Naive thymus-derived CD4-positive, alpha-beta T cell (primary cell): ENCODE data around the gene AP4S1. TPM values are rescaled to one million over a fixed set of nuclear protein-coding genes. Genes with fewer than 3 reads are reported as not detected.
A peak's percentile ranks its signal among the peaks of the same experiment; 100 is the strongest.

Experiments
- ATAC-seq: fragments of 150-1000 bp; cut with Tn5 transposase; 2 replicates; pipeline ENCODE4 v1.10.0; 2021; ENCODE audit warnings: mild to moderate bottlenecking, moderate library complexity
- CTCF ChIA-PET: fragments of 350-600 bp; sonication (Branson Sonifier 250); formaldehyde crosslinking; loops from one replicate; lab custom pipeline; 2021; ENCODE audit warnings: antibody characterized with exemption; lab: Charles Lee
- POLR2A ChIA-PET: fragments of 350-600 bp; sonication (Branson Sonifier 250); formaldehyde crosslinking; loops from one replicate; lab custom pipeline; 2021; ENCODE audit warnings: antibody characterized with exemption, inconsistent platforms; lab: Charles Lee
- DNase-seq, 9 donors: peaks; one replicate each; pipeline versions ENCODE4 v3.0.0 to v3.0.0-alpha.2; 2020 to 2022; ENCODE audit warnings: mixed read lengths in 1 of 9
- H3K27ac ChIP-seq: one replicate; pipeline ENCODE4 v1.7.0; 2013; ENCODE audit warnings: mild to moderate bottlenecking, low read depth, low read length, moderate library complexity
- H3K27me3 ChIP-seq, 2 donors: one replicate each; pipeline ENCODE4 v1.7.0; 2013; ENCODE audit warnings: low read length in 2 of 2, mild to moderate bottlenecking in 2 of 2, moderate library complexity in 2 of 2; ENCODE audit not compliant: control insufficient read depth in 2 of 2, insufficient read depth in 2 of 2
- H3K36me3 ChIP-seq, 3 experiments: 1 replicate in 2 of 3; 2 replicates in 1 of 3; pipeline ENCODE4 v1.7.0; 2013; ENCODE audit warnings: low read length in 3 of 3, mild to moderate bottlenecking in 3 of 3, moderate library complexity in 1 of 3; ENCODE audit not compliant: insufficient read depth in 3 of 3, control insufficient read depth in 2 of 3
- H3K4me1 ChIP-seq, 2 donors: one replicate each; pipeline ENCODE4 v1.7.0; 2013; ENCODE audit warnings: low read length in 2 of 2, mild to moderate bottlenecking in 2 of 2, moderate library complexity in 1 of 2; ENCODE audit not compliant: control insufficient read depth in 2 of 2, insufficient read depth in 2 of 2
- H3K4me3 ChIP-seq: 2 replicates; pipeline ENCODE4 v1.7.0; 2013; ENCODE audit warnings: mild to moderate bottlenecking, low read length
- H3K9me3 ChIP-seq, 3 experiments: 1 replicate in 2 of 3; 2 replicates in 1 of 3; pipeline ENCODE4 v1.7.0; 2013; ENCODE audit warnings: low read length in 3 of 3; ENCODE audit not compliant: control insufficient read depth in 2 of 3
- H3K27ac Mint-ChIP-seq, 9 donors: one replicate each; pipeline ENCODE4 v1.8.0; 2020 to 2022; ENCODE audit warnings: mixed read lengths in 9 of 9, mild to moderate bottlenecking in 8 of 9, moderate library complexity in 5 of 9, inconsistent platforms in 2 of 9
- H3K27me3 Mint-ChIP-seq, 5 donors: one replicate each; pipeline ENCODE4 v1.8.0; 2021 to 2022; ENCODE audit warnings: mixed read lengths in 5 of 5, mild to moderate bottlenecking in 1 of 5
- H3K36me3 Mint-ChIP-seq, 5 donors: one replicate each; pipeline ENCODE4 v1.8.0; 2020 to 2022; ENCODE audit warnings: mixed read lengths in 5 of 5, mild to moderate bottlenecking in 3 of 5, inconsistent platforms in 1 of 5
- H3K4me1 Mint-ChIP-seq, 7 donors: one replicate each; pipeline ENCODE4 v1.8.0; 2020 to 2022; ENCODE audit warnings: mixed read lengths in 7 of 7, mild to moderate bottlenecking in 3 of 7, inconsistent platforms in 1 of 7
- H3K4me3 Mint-ChIP-seq, 10 donors: one replicate each; pipeline ENCODE4 v1.8.0; 2020 to 2022; ENCODE audit warnings: mild to moderate bottlenecking in 10 of 10, mixed read lengths in 10 of 10, moderate library complexity in 6 of 10, inconsistent platforms in 2 of 10
- H3K9me3 Mint-ChIP-seq, 11 donors: one replicate each; pipeline ENCODE4 v1.8.0; 2020 to 2022; ENCODE audit warnings: mixed read lengths in 11 of 11, mild to moderate bottlenecking in 4 of 11, inconsistent platforms in 1 of 11, moderate library complexity in 1 of 11
- intact Hi-C, 2 donors: fragments of 100-400 bp; cut with micrococcal nuclease; formaldehyde crosslinking; loops; one replicate each; pipeline ENCODE4 v1.15.1; 2023
- polyA plus RNA-seq, 2 donors: library from polyadenylated mRNA; unstranded; fragments of 300-500 nt; fragmentation: Illumina TruSeq; gene quantifications; one replicate each; pipeline ENCODE4 v1.2.3, GENCODE V29; 2021
- total RNA-seq, 6 experiments: library from RNA in 5 of 6; stranded (reverse) in 5 of 6; gene quantifications; 1 replicate in 5 of 6; 2 replicates in 1 of 6; pipeline ENCODE4 v1.2.3 and lab custom pipeline; 2021 to 2026

AP4S1 gene
- total and polyA plus RNA-seq, 7 experiments from 2014 or later, result 7.9 to 22.0 (median 11.6) TPM

GRCh38 chr14:31124197-31124596 lies 98.7 kb downstream of the AP4S1 start:
- ATAC-seq (peak; percentile 81), DNase-seq (peak in 7 of 9 donors; percentile 46 to 83 (median 76))
- POLR2A ChIA-PET, result interaction anchor here (0.6 to 2.0 kb wide), 3 partner anchors 33 to 99 kb away, joined by 3 to 9 read pairs (median 5); partner anchors contain the start of gene HECTD1
- peak overlapping the region in 9 of 10 donors; percentile 37 to 67 (median 61) for H3K4me3 Mint-ChIP-seq
- CTCF ChIA-PET, result interaction anchor here (0.6 kb wide), 1 partner anchor 177 kb away, joined by 4 read pairs; no protein-coding TSS in a partner anchor
- H3K27me3 Mint-ChIP-seq, result peaks cover 0 to 2% (median 0%) of the 10 kb centered on the region in 5 donors
- peaks cover 9 to 30% of the 10 kb centered on the region in 2 donors for H3K4me1 ChIP-seq
- no peak overlapping the region for H3K27ac ChIP-seq
- H3K9me3 Mint-ChIP-seq, result peaks cover 0 to 2% (median 0%) of the 10 kb centered on the region in 11 donors
- H3K4me3 ChIP-seq, result no peak overlapping the region
- intact Hi-C loops, result loop anchor here (1.0 to 10.0 kb wide), 5 partner anchors 8 to 499 kb away; partner anchors contain the start of genes HECTD1 (in 1 of the 2), SCFD1 (in 1 of the 2) and STRN3 (in 1 of the 2)
- peaks cover 18 to 47% (median 37%) of the 10 kb centered on the region in 7 donors for H3K4me1 Mint-ChIP-seq
- H3K27me3 ChIP-seq, result no peaks in the 10 kb centered on the region
- H3K36me3 Mint-ChIP-seq, result peaks cover 12 to 48% (median 39%) of the 10 kb centered on the region in 5 donors
- H3K36me3 ChIP-seq, result peaks cover 25 to 47% (median 31%) of the 10 kb centered on the region in 3 experiments
- H3K27ac Mint-ChIP-seq, result peak overlapping the region; percentile 5 to 82 (median 66)
- no peaks in the 10 kb centered on the region for H3K9me3 ChIP-seq

- ATAC-seq, result no peak
- Histone ChIP-seq H3K4me1 (peaks cover 9 to 30% of the 10 kb centered on the region in 2 donors), H3K36me3 (peaks cover 18 to 40% (median 27%) of the 10 kb centered on the region in 3 experiments), H3K27ac (no peak overlapping the region), H3K27me3 (no peaks in the 10 kb centered on the region), H3K4me3 (no peak overlapping the region), H3K9me3 (no peaks in the 10 kb centered on the region)
- DNase-seq, result no peak
- ChIA-PET POLR2A (interaction anchor here (2.0 kb wide), 1 partner anchor 81 kb away, joined by 9 read pairs; the partner anchor contains the start of gene HECTD1), CTCF (no interaction called here)
- Mint-ChIP-seq H3K4me3 (peak overlapping the region in 2 of 10 donors; percentile 0 to 14), H3K4me1 (peaks cover 18 to 49% (median 40%) of the 10 kb centered on the region in 7 donors), H3K27ac (peak overlapping the region in 2 of 9 donors; percentile 30 to 49), H3K9me3 (peaks cover 0 to 2% (median 0%) of the 10 kb centered on the region in 11 donors), H3K36me3 (peaks cover 9 to 46% (median 37%) of the 10 kb centered on the region in 5 donors), H3K27me3 (peaks cover 0 to 2% (median 0%) of the 10 kb centered on the region in 5 donors)
- intact Hi-C loops, result loop anchor here (2.0 to 10.0 kb wide), 5 partner anchors 82 to 1077 kb away; partner anchors contain the start of genes HECTD1 (in 1 of the 2), NUBPL (in 1 of the 2), RNU6-7 (in 1 of the 2) and RNU6-8 (in 1 of the 2)
These were observed 99.8 kb downstream of the AP4S1 start for GRCh38 chr14:31125231-31125630.

GRCh38 chr14:31126680-31127079 lies 101.2 kb downstream of the AP4S1 start:
- ATAC-seq (no peak), DNase-seq (no peak)
- POLR2A ChIA-PET, result interaction anchor here (0.6 to 0.7 kb wide), 3 partner anchors 8 to 825 kb away, joined by 3 read pairs; no protein-coding TSS in a partner anchor
- Mint-ChIP-seq H3K9me3 (peaks cover 0 to 2% (median 0%) of the 10 kb centered on the region in 11 donors), H3K36me3 (peaks cover 9 to 45% (median 32%) of the 10 kb centered on the region in 5 donors), H3K27ac (peak overlapping the region in 2 of 9 donors; percentile 36 to 49), H3K4me1 (peaks cover 18 to 47% (median 40%) of the 10 kb centered on the region in 7 donors), H3K4me3 (no peak overlapping the region), H3K27me3 (peaks cover 0 to 2% (median 0%) of the 10 kb centered on the region in 5 donors)
- Histone ChIP-seq H3K4me3 (no peak overlapping the region), H3K4me1 (peaks cover 9 to 30% of the 10 kb centered on the region in 2 donors), H3K27ac (no peak overlapping the region), H3K9me3 (no peaks in the 10 kb centered on the region), H3K36me3 (peaks cover 18 to 32% (median 21%) of the 10 kb centered on the region in 3 experiments), H3K27me3 (no peaks in the 10 kb centered on the region)
- intact Hi-C loops, result loop anchor here in 1 of 2 donors (1.0 to 10.0 kb wide), 8 partner anchors 81 to 1076 kb away; partner anchors contain the start of genes G2E3, HEATR5A, HECTD1 and NUBPL
- CTCF ChIA-PET, result interaction anchor here (0.7 kb wide), 1 partner anchor 219 kb away, joined by 4 read pairs; no protein-coding TSS in a partner anchor

GRCh38 chr14:31127690-31128089 lies 102.2 kb downstream of the AP4S1 start:
- intact Hi-C loops, result loop anchor here in 1 of 2 donors (1.0 to 10.0 kb wide), 8 partner anchors 80 to 1075 kb away; partner anchors contain the start of genes G2E3, HEATR5A, HECTD1 and NUBPL

GRCh38 chr14:31128601-31129526 lies 103.4 kb downstream of the AP4S1 start:
- H3K27me3 Mint-ChIP-seq, result peaks cover 0 to 2% (median 0%) of the 10 kb centered on the region in 5 donors
- POLR2A ChIA-PET, result interaction anchor here (0.9 to 1.6 kb wide), 3 partner anchors 22 to 480 kb away, joined by 3 to 5 read pairs (median 3); partner anchors contain the start of gene HECTD1
- intact Hi-C loops, result loop anchor here in 1 of 2 donors (5.0 to 10.0 kb wide), 4 partner anchors 228 to 1073 kb away; partner anchors contain the start of genes NUBPL, RNU6-7, RNU6-8 and SCFD1
- DNase-seq (no peak), ATAC-seq (no peak)
- Histone ChIP-seq H3K36me3 (peaks cover 9 to 29% (median 10%) of the 10 kb centered on the region in 3 experiments), H3K27me3 (no peaks in the 10 kb centered on the region), H3K4me1 (peaks cover 2 to 24% of the 10 kb centered on the region in 2 donors), H3K9me3 (no peaks in the 10 kb centered on the region), H3K27ac (no peak overlapping the region), H3K4me3 (no peak overlapping the region)
- peak overlapping the region in 4 of 9 donors; percentile 21 to 78 (median 64) for H3K27ac Mint-ChIP-seq
- peaks cover 9 to 35% (median 31%) of the 10 kb centered on the region in 5 donors for H3K36me3 Mint-ChIP-seq
- CTCF ChIA-PET, result no interaction called here
- H3K9me3 Mint-ChIP-seq, result peaks cover 0 to 2% (median 0%) of the 10 kb centered on the region in 11 donors
- peak overlapping the region in 1 of 10 donors; percentile 46 for H3K4me3 Mint-ChIP-seq
- H3K4me1 Mint-ChIP-seq, result peaks cover 11 to 39% (median 30%) of the 10 kb centered on the region in 7 donors

More at GRCh38 chr14:31127690-31128089, 102.2 kb downstream of the AP4S1 start:
- Histone ChIP-seq H3K9me3 (no peaks in the 10 kb centered on the region), H3K4me3 (no peak overlapping the region), H3K27me3 (no peaks in the 10 kb centered on the region), H3K36me3 (peaks cover 8 to 26% (median 11%) of the 10 kb centered on the region in 3 experiments), H3K4me1 (peaks cover 9 to 30% of the 10 kb centered on the region in 2 donors), H3K27ac (no peak overlapping the region)
- DNase-seq (peak in 5 of 9 donors; percentile 2 to 42 (median 27)), ATAC-seq (peak; percentile 91)
- H3K27me3 Mint-ChIP-seq, result peaks cover 0 to 2% (median 0%) of the 10 kb centered on the region in 5 donors
- ChIA-PET POLR2A (no interaction called here), CTCF (no interaction called here)
- H3K4me1 Mint-ChIP-seq, result peaks cover 16 to 47% (median 39%) of the 10 kb centered on the region in 7 donors
- H3K36me3 Mint-ChIP-seq, result peaks cover 8 to 39% (median 31%) of the 10 kb centered on the region in 5 donors
- H3K9me3 Mint-ChIP-seq, result peaks cover 0 to 2% (median 0%) of the 10 kb centered on the region in 11 donors
- H3K4me3 Mint-ChIP-seq, result peak overlapping the region in 3 of 10 donors; percentile 7 to 67 (median 18)
- H3K27ac Mint-ChIP-seq, result peak overlapping the region in 5 of 9 donors; percentile 11 to 75 (median 52)
